NCI-H748 treated with DMSO at 0.1 percent for 48 hours (cell line): ENCODE measurements around the gene RAP1GAP.
"Not testable (repeated sequence)": the region's sequence is repeated elsewhere in the genome, so short reads cannot be mapped to it uniquely, and the experiment has no call there.

ENCODE experiments used
- DNase-seq: peaks from one replicate; lab custom pipeline; 2025; lab: John Stamatoyannopoulos, UW

Gene RAP1GAP

GRCh38 chr1:21644348-21644747 is 24.8 kb downstream of the RAP1GAP start:
- no peak for DNase-seq

GRCh38 chr1:21643624-21644023 is 25.5 kb downstream of the RAP1GAP start:
- DNase-seq, result no peak

- no peak for DNase-seq
Measured at GRCh38 chr1:21641967-21642739, 27.0 kb downstream of the RAP1GAP start.

GRCh38 chr1:21641537-21641936 is 27.6 kb downstream of the RAP1GAP start:
- no peak for DNase-seq

- no peak for DNase-seq
Measured at GRCh38 chr1:21641076-21641475, 28.1 kb downstream of the RAP1GAP start.

- DNase-seq, result no peak
Measured at GRCh38 chr1:21640653-21641052, 28.5 kb downstream of the RAP1GAP start.

GRCh38 chr1:21639594-21640041 is 29.5 kb downstream of the RAP1GAP start:
- no peak for DNase-seq

- DNase-seq, result no peak
Measured at GRCh38 chr1:21638531-21639341, 30.4 kb downstream of the RAP1GAP start.

GRCh38 chr1:21637514-21637913 is 31.6 kb downstream of the RAP1GAP start:
- no peak for DNase-seq

GRCh38 chr1:21636029-21636428 is 33.1 kb downstream of the RAP1GAP start:
- DNase-seq, result no peak

GRCh38 chr1:21634806-21635535 is 34.2 kb downstream of the RAP1GAP start:
- DNase-seq, result no peak

GRCh38 chr1:21633992-21634805 is 35.0 kb downstream of the RAP1GAP start:
- no peak for DNase-seq

GRCh38 chr1:21633141-21633755 is 35.9 kb downstream of the RAP1GAP start:
- no peak for DNase-seq

GRCh38 chr1:21631944-21632887 is 36.9 kb downstream of the RAP1GAP start:
- no peak for DNase-seq

GRCh38 chr1:21631590-21631943 is 37.6 kb downstream of the RAP1GAP start:
- not testable (repeated sequence) for DNase-seq

- DNase-seq, result no peak
Measured at GRCh38 chr1:21630571-21631343, 38.4 kb downstream of the RAP1GAP start.

- no peak for DNase-seq
Measured at GRCh38 chr1:21629971-21630370, 39.2 kb downstream of the RAP1GAP start.

- DNase-seq, result no peak
Measured at GRCh38 chr1:21628798-21629393, 40.3 kb downstream of the RAP1GAP start.

- DNase-seq, result no peak
Measured at GRCh38 chr1:21626921-21627339, 42.2 kb downstream of the RAP1GAP start.
